Superior temporal gyrus (tissue), 1 donor: Measurements from ENCODE around the gene KCNIP1.
A peak's percentile ranks its signal among the peaks of the same experiment; 100 is the strongest.

Source experiments
- DNase-seq: peaks from one replicate; pipeline ENCODE4 v3.0.0-alpha.2; 2016; ENCODE audit errors: extremely low spot score

The KCNIP1 gene

GRCh38 chr5:170483701-170484458 is 19.9 kb upstream of the KCNIP1 start:
- no peak for DNase-seq

- no peak for DNase-seq
Observed at GRCh38 chr5:170484459-170484831, 19.4 kb upstream of the KCNIP1 start.

GRCh38 chr5:170484847-170485615 is 18.8 kb upstream of the KCNIP1 start:
- no peak for DNase-seq

- DNase-seq, result no peak
Observed at GRCh38 chr5:170485616-170485911, 18.3 kb upstream of the KCNIP1 start.

- no peak for DNase-seq
Observed at GRCh38 chr5:170486371-170486770, 17.4 kb upstream of the KCNIP1 start.

GRCh38 chr5:170488570-170488969 is 15.2 kb upstream of the KCNIP1 start:
- DNase-seq, result no peak

- no peak for DNase-seq
Observed at GRCh38 chr5:170489199-170489598, 14.6 kb upstream of the KCNIP1 start.

GRCh38 chr5:170490381-170490780 is 13.4 kb upstream of the KCNIP1 start:
- no peak for DNase-seq

GRCh38 chr5:170491479-170491878 is 12.3 kb upstream of the KCNIP1 start:
- DNase-seq, result no peak

GRCh38 chr5:170493028-170493820 is 10.6 kb upstream of the KCNIP1 start:
- peak; percentile 39 for DNase-seq

- DNase-seq, result no peak
Observed at GRCh38 chr5:170494041-170494440, 9.8 kb upstream of the KCNIP1 start.

GRCh38 chr5:170495825-170496661 is 7.8 kb upstream of the KCNIP1 start:
- DNase-seq, result no peak

- no peak for DNase-seq
Observed at GRCh38 chr5:170496662-170497028, 7.2 kb upstream of the KCNIP1 start.

- no peak for DNase-seq
Observed at GRCh38 chr5:170497311-170498038, 6.3 kb upstream of the KCNIP1 start.

- no peak for DNase-seq
Observed at GRCh38 chr5:170498811-170499351, 4.9 kb upstream of the KCNIP1 start.

GRCh38 chr5:170499621-170500020 is 4.2 kb upstream of the KCNIP1 start:
- no peak for DNase-seq

- no peak for DNase-seq
Observed at GRCh38 chr5:170501361-170501760, 2.5 kb upstream of the KCNIP1 start.

- DNase-seq, result no peak
Observed at GRCh38 chr5:170501931-170502330, 1.9 kb upstream of the KCNIP1 start.

- no peak for DNase-seq
Observed at GRCh38 chr5:170504616-170505266, 921 bp downstream of the KCNIP1 start.

GRCh38 chr5:170508036-170508435 is 4.2 kb downstream of the KCNIP1 start:
- no peak for DNase-seq
